GM06990 (cell line): ENCODE data around the gene NLK.
"Not testable (repeated sequence)": the region's sequence is repeated elsewhere in the genome, so short reads cannot be mapped to it uniquely, and the experiment has no call there.

Experiments
- DNase-seq: peaks from one replicate; pipeline ENCODE4 v3.0.0-alpha.2; 2011; ENCODE audit not compliant: insufficient read length; ENCODE audit errors: extremely low read depth
- H3K27me3 ChIP-seq: replicated peaks from 2 replicates; pipeline ENCODE4 v1.6.0; 2011; ENCODE audit warnings: low read length; ENCODE audit not compliant: control insufficient read depth, insufficient read depth
- H3K36me3 ChIP-seq: 2 replicates; pipeline ENCODE4 v1.5.1; 2011; ENCODE audit warnings: low read length; ENCODE audit not compliant: control insufficient read depth, insufficient read depth
- H3K4me3 ChIP-seq: replicated peaks from 2 replicates; pipeline ENCODE4 v1.5.1; 2011; ENCODE audit warnings: low read depth, mild to moderate bottlenecking, control low read depth, low read length
- TF ChIP-seq, protein P1 (sequence below): IDR thresholded peaks from 2 replicates; pipeline ENCODE4 v1.5.1; 2011; ENCODE audit warnings: low read length, control low read depth, mild to moderate bottlenecking, inconsistent platforms; ENCODE audit not compliant: insufficient read depth, poor library complexity, severe bottlenecking

NLK gene

DNA sequence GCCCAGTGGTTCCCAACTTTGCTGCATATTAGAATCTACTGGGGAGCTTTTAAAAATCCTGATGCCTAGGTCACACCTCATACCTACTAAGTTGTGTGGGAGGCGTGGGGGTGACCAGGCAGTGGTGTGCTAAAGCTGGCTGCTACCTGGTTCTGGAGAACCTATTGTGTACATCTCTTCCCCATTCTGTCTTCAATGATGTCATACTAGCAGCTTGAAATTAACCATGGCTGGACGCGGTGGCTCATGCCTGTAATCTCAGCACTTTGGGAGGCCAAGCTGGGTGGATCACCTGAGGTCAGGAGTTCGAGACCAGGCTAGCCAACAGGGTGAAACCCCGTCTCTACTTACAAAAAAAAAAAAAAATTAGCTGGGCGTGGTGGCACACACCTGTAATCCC, 11.3 kb upstream of the NLK start:
- no peak overlapping the region for H3K4me3 ChIP-seq
- H3K36me3 ChIP-seq, result no peaks in the 10 kb centered on the region
- no peak for DNase-seq
- no peaks in the 10 kb centered on the region; the same call in 1 of the 2 replicates for H3K27me3 ChIP-seq
- TF ChIP-seq, protein P1, sequence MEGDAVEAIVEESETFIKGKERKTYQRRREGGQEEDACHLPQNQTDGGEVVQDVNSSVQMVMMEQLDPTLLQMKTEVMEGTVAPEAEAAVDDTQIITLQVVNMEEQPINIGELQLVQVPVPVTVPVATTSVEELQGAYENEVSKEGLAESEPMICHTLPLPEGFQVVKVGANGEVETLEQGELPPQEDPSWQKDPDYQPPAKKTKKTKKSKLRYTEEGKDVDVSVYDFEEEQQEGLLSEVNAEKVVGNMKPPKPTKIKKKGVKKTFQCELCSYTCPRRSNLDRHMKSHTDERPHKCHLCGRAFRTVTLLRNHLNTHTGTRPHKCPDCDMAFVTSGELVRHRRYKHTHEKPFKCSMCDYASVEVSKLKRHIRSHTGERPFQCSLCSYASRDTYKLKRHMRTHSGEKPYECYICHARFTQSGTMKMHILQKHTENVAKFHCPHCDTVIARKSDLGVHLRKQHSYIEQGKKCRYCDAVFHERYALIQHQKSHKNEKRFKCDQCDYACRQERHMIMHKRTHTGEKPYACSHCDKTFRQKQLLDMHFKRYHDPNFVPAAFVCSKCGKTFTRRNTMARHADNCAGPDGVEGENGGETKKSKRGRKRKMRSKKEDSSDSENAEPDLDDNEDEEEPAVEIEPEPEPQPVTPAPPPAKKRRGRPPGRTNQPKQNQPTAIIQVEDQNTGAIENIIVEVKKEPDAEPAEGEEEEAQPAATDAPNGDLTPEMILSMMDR, result no peak

DNA sequence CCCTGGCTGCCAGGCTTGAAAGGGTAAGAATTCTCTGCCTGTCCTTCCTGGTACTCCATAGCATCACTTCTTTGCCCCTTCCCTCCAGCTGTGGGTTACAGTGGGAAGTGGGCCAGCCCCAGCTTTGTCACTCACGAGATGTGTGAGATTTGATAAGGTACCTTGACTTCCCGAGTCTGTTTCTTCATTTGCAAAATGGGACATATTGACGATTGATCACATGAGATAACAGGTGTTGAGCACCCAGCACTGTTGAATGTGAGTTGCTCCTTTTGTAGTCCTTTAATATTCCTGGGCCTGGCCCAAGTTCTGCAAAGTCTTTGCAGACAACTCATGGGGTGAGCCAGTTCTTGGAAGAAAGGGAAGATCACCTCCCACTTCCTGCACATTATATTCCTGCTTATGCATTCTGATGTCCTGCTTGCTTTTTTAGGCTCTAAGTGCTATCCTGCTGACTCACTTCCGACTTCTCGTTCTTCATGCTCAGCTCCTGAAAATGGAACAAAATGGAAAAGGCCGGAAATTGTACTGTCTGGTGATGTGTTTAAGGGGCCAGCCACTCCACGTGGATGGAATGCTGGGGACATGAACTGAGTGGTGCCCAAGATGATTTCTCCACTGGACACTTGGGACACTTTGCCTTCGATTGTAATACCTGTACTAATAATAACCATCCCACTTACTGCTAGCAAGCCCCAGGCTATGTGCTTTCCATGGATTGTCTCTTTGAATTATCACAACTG, 8.3 kb upstream of the NLK start:
- H3K36me3 ChIP-seq, result no peaks in the 10 kb centered on the region
- DNase-seq, result no peak
- no peak overlapping the region for H3K4me3 ChIP-seq
- TF ChIP-seq, protein P1, result no peak
- no peaks in the 10 kb centered on the region for H3K27me3 ChIP-seq

DNA sequence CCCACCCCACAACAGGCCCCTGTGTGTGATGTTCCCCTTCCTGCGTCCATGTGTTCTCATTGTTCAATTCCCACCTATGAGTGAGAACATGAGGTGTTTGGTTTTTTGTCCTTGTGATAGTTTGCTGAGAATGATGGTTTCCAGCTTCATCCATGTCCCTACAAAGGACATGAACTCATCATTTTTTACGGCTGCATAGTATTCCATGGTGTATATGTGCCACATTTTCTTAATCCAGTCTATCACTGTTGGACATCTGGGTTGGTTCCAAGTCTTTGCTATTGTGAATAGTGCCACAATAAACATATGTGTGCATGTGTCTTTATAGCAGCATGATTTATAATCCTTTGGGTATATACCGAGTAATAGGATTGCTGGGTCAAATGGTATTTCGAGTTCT, 7.0 kb upstream of the NLK start:
- not testable (repeated sequence) for H3K27me3 ChIP-seq, H3K36me3 ChIP-seq, DNase-seq, H3K4me3 ChIP-seq

DNA sequence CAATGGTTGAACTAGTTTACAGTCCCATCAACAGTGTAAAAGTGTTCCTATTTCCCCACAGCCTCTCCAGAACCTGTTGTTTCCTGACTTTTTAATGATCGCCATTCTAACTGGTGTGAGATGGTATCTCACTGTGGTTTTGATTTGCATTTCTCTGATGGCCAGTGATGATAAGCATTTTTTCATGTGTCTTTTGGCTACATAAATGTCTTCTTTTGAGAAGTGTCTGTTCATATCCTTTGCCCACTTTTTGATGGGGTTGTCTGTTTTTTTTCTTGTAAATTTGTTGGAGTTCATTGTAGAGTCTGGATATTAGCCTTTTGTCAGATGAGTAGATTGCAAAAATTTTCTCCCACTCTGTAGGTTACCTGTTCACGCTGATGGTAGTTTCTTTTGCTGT, 6.6 kb upstream of the NLK start:
- H3K27me3 ChIP-seq, H3K4me3 ChIP-seq, H3K36me3 ChIP-seq, DNase-seq: not testable (repeated sequence)

DNA sequence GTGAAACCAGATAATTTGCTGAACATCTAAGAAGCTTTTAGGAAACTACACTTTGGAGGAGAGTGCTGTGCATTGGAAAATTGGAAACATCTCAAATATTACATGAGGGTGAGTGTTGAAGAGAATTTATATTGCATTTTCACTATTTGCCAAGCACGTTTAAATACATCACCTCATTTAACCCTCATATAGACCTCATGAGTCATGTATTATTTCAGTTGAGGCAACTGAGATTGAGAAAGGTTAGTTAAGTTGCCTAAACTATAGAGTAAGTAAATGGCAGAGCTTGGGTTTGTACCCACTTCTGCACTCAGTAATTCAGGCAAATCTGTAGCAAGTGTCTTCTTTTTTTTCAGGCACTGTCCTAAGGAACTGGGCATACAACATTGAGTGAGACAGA, 3.7 kb upstream of the NLK start:
- no peaks in the 10 kb centered on the region for H3K36me3 ChIP-seq
- H3K4me3 ChIP-seq, result no peak overlapping the region
- no peak for DNase-seq
- H3K27me3 ChIP-seq, result no peaks in the 10 kb centered on the region
- TF ChIP-seq, protein P1, result no peak

DNA sequence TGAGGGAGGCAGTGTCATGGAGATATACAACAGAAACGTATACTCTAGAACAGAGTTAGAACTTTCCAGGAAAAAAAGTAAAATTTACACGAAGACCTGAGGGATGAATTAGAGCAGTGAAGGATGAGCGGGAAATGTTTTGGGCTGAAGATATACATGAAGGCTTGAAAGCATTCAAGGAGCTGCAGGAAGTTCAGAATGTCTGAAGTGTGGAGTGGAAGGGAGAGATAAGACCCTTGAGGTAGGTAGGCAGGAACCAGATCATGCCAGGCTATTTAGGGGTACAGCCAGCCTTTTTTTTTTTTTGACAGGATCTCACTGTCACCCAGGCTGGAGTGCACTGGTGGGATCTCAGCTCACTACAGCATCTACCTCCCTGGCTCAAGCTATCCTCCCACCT, 3.2 kb upstream of the NLK start:
- Histone ChIP-seq H3K4me3 (no peak overlapping the region), H3K36me3 (no peaks in the 10 kb centered on the region), H3K27me3 (no peaks in the 10 kb centered on the region)
- no peak for DNase-seq
- TF ChIP-seq, protein P1, result no peak

DNA sequence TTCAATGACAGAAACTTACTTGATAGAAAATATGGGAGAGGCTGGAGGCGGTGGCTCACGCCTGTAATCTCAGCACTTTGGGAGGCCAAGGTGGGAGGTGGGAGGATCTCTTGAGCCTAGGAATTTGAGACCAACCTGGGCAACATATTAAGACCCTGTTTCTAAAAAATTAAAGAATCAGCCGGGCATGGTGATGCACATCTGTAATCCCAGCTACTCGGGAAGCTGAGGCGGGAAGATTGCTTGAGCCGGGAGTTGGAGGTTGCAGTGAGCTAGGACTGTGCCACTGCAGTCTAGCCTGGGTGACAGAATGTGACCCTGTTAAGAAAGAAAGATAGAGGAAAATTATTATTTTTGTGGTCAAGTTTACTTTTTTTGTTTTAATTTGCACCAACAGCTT, 2.1 kb upstream of the NLK start:
- no peak overlapping the region; the same call in 1 of the 2 replicates for H3K4me3 ChIP-seq
- TF ChIP-seq, protein P1, result no peak
- H3K27me3 ChIP-seq, result no peaks in the 10 kb centered on the region
- no peak for DNase-seq
- H3K36me3 ChIP-seq, result no peaks in the 10 kb centered on the region
